Tongue (tissue), 2 donors: ENCODE measurements around the gene LGALS12. TPM values are rescaled to one million over a fixed set of nuclear protein-coding genes. Genes with fewer than 3 reads are reported as not detected.
"Not testable (repeated sequence)": the region's sequence is repeated elsewhere in the genome, so short reads cannot be mapped to it uniquely, and the experiment has no call there.

ENCODE experiments used
- DNase-seq: peaks from one replicate; pipeline ENCODE4 v3.0.0-alpha.2; 2015
- total RNA-seq: library from RNA; depleted of rRNA; stranded (reverse); fragments of >200 nt; gene quantifications from one replicate; pipeline ENCODE4 v1.2.3, GENCODE V29; 2014

The LGALS12 gene
- total RNA-seq, 1 donor from 2014 or later = not detected

DNA sequence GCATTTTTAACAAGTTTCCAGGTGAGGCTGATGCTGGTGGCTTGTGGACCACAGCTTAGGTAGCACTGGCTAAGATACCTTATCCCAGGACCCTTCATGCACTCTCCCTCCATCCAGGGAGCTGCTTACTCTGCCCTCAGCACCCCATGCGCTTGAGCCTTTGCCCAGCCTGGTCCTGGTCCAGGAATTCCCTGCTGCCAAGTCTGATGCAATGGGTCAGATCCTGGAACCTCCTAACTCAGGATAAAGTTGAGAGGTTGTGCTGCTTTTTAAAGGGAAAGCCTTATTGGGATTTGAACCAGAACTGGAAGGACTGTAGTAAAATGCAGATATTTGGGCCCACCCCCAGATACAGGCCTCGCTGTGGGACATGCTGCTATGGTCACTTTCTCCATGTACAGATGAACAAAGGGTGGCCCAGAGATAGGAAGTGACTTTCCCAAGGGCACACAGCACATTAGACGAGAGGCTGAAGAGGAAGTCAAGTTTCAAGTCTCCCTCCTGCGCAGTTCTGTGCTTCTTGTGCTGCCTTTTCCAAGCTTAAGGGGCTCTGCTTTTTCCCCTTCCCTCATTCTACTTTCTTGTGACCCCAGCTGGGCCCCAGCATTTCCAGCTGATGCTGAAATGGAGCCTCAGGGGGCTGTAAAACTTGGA lies 824 bp upstream of the LGALS12 start:
- no peak for DNase-seq

GRCh38 chr11:63506876-63507275 lies 992 bp downstream of the LGALS12 start:
- no peak for DNase-seq

GRCh38 chr11:63507511-63507910 lies 1.6 kb downstream of the LGALS12 start:
- no peak for DNase-seq

GRCh38 chr11:63508009-63508408 lies 2.1 kb downstream of the LGALS12 start:
- DNase-seq = peak; percentile 66

DNA sequence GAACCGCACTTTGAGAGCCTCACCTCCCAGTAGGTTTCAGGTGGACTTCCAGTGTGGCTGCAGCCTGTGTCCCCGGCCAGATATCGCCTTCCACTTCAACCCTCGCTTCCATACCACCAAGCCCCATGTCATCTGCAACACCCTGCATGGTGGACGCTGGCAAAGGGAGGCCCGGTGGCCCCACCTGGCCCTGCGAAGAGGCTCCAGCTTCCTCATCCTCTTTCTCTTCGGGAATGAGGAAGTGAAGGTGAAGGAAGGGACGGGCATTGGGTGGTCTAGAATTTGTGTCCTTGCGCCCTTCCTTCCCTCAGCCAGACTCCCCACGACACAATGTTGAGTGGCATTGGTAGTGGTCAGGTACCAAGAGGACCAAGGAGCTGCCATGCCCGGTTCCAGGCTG lies 2.9 kb downstream of the LGALS12 start:
- no peak for DNase-seq

- peak; percentile 70 for DNase-seq
These were observed 4.6 kb downstream of the LGALS12 start for GRCh38 chr11:63510360-63511047.

DNA sequence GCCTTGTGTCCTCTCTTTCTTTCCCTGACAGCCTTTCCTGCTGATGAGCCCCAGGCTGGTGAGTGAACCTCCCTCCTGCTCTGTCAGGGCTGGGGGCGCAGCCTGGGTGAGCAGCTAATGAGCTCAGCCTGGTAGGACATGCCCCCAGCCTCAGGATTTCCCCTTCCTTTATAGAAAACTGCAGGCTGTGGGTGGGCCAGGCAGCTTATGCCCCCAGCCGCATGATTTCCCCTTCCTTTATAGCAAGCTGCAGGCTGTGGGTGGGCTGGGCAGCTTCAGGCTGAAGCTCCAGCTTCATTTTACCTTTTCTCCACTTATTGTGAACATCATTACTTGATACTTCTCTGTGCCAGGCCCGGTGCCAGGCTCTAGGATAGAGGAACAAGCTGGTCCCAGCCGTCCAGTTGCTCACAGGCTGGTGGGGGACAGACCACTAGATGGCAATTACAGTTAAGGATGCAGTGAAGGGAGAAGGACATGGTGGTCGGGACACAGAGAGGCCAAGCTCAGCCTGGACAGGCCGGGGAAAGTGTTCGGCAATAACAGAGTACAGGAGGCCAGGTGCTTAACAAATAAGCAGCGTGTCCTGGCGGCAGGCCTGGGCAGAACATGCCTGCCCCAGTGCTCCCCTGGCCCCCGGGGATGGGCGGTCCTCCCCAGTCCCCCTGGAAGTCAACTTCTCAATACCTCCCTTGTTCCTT lies 5.3 kb downstream of the LGALS12 start:
- DNase-seq = no peak

DNA sequence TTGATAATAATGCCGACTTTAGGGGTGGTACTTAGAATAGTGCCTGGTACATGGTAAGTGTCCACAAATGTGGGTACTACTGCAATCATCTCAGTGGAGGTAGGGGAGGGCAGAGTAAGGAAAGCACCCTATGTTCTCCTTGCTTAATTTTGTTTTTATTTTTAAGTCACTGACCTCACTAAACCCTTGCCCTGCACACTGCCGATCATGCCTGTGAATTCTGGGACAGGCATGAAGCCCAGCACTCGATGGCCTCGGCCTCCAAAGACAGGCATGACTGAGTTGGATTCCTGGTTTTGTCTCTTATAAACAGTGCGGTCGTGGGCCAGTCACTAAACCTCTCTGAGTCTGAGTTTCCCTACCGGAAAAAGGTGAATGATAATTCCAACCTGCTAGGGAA lies 6.9 kb downstream of the LGALS12 start:
- no peak for DNase-seq

DNA sequence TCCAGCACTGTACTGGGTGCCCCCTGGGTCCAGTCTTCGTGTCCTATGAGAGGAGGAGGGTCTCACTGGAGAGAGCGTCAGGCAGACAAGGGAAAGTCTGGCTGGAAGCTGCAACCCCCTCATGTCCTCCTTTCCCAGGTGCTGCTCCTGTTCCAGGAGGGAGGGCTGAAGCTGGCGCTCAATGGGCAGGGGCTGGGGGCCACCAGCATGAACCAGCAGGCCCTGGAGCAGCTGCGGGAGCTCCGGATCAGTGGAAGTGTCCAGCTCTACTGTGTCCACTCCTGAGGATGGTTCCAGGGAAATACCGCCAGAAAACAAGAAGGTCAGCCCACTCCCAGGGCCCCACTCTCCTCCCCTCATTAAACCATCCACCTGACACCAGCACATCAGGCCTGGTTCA lies 10.2 kb downstream of the LGALS12 start:
- DNase-seq = no peak

DNA sequence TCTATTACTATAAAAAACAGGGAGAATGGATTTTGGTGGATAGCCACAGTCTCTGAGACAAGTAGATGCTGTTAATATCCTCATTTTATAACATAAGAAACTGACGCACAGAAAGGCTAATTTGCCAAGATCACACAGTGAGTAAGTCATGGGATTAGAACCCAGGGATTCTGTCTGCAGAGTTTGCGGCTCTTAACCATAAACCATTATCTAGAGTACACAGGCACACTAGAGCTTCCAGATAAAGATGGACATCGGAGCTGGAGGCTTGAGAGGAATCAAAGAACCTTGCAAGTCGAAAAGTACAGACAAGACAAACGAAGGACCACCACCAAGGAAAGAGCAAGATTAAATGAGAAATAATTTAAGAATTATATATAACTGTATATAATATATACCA lies 11.3 kb downstream of the LGALS12 start:
- no peak for DNase-seq

- no peak for DNase-seq
These were observed 12.7 kb downstream of the LGALS12 start for GRCh38 chr11:63518548-63518947.

GRCh38 chr11:63520606-63521170 lies 14.8 kb downstream of the LGALS12 start:
- no peak for DNase-seq

GRCh38 chr11:63521896-63522295 lies 16.0 kb downstream of the LGALS12 start:
- no peak for DNase-seq

DNA sequence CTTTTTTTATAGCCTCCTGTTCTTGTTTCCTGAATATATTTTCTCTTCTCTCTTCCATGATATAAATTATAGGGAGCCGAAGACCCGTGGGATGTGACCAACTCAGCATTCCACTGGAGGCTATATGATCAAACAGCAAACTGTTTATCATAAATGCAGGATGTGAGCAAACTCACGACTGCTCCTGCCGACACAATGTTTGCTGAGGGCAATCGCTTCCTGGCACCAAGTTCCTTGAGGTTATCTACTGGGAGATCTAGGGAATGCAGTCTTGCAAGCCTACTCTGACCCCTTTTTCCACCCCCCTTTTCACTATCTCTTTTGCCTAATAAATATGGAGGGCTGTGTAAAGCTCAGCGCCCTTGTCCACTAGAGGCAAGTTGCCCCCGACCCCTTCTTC lies 17.3 kb downstream of the LGALS12 start:
- DNase-seq = no peak

DNA sequence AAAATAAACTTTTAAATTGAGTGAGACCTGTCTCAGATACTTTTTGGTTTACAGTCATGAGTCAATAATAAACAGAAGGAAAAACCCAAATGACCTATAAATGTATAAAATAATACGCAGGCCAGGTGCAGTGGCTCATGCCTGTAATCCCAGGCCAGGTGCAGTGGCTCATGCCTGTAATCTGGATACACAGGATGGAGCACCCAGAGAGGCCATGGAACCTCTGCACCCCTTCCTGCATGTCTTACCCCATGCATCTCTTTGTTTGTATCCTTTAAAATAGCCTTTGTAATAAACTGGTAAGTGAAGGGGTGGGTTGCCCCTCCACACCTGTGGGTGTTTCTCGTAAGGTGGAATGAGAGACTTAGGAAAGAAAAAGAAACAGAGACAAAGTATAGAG lies 21.8 kb downstream of the LGALS12 start:
- DNase-seq = no peak

GRCh38 chr11:63528156-63528555 lies 22.3 kb downstream of the LGALS12 start:
- DNase-seq = not testable (repeated sequence)

DNA sequence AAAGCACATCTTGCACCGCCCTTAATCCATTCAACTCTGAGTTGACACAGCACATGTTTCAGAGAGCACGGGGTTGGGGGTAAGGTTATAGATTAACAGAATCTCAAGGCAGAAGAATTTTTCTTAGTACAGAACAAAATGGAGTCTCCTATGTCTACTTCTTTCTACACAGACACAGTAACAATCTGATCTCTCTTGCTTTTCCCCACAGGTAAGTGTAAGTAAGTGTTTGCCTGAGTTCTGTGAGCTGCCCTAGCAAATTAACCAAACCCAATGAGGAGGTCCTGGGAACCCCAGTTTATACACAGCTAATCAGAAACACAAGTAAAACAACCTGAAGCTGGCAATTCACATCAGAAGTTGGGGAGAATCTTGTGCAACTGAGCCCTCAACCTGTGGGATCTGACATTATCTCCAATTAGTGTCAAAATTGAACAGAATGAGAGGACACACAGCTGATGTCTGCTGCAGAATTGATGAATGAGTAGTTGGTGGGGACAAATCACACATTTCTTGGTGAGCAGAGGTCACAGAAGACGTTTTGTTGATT lies 22.9 kb downstream of the LGALS12 start:
- DNase-seq = not testable (repeated sequence)

DNA sequence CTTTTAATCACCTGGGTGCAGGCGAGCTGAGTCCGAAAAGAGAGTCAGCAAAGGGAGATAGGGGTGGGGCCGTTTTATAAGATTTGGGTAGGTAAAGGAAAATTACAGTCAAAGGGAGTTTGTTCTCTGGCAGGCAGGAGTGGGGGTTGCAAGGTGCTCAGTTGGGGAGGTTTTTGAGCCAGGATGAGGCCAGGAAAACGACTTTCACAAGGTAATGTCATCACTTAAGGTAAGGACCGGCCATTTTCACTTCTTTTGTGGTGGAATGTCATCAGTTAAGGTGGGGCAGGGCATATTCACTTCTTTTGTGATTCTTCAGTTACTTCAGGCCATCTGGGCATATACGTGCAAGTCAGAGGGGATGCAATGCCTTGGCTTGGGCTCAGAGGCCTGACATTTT lies 23.5 kb downstream of the LGALS12 start:
- DNase-seq = not testable (repeated sequence)

- DNase-seq = no peak
These were observed 24.1 kb downstream of the LGALS12 start for GRCh38 chr11:63530021-63530420.

- DNase-seq = peak; percentile 26
These were observed 25.3 kb downstream of the LGALS12 start for GRCh38 chr11:63531074-63531792.

GRCh38 chr11:63532117-63532516 lies 26.2 kb downstream of the LGALS12 start:
- DNase-seq = no peak

GRCh38 chr11:63532799-63533475 lies 27.1 kb downstream of the LGALS12 start:
- DNase-seq = no peak
